NCI-H2196 treated with DMSO at 0.1 percent for 48 hours (cell line): Measurements from ENCODE around the gene FBN1.

Experiments used
- DNase-seq: peaks from one replicate; lab custom pipeline; 2025; ENCODE audit not compliant: unreplicated experiment; lab: John Stamatoyannopoulos, UW

Gene FBN1

DNA sequence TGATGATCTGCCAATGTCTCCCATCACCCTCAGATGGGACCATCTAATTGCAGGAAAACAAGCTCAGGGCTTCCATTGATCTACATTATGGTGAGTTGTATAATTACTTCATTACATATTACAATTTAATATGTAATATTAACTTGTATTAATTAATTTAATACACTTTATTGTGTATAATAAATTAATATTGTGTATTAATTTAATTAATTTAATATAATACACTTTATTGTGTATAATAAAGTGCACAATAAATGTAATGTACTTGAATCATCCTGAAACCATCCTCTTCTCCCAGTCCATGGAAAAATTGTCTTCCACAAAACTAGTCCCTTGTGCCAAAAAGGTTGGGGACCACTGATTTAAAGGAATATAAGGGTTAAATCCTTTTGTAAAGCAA, 123.4 kb downstream of the FBN1 start:
- no peak for DNase-seq

DNA sequence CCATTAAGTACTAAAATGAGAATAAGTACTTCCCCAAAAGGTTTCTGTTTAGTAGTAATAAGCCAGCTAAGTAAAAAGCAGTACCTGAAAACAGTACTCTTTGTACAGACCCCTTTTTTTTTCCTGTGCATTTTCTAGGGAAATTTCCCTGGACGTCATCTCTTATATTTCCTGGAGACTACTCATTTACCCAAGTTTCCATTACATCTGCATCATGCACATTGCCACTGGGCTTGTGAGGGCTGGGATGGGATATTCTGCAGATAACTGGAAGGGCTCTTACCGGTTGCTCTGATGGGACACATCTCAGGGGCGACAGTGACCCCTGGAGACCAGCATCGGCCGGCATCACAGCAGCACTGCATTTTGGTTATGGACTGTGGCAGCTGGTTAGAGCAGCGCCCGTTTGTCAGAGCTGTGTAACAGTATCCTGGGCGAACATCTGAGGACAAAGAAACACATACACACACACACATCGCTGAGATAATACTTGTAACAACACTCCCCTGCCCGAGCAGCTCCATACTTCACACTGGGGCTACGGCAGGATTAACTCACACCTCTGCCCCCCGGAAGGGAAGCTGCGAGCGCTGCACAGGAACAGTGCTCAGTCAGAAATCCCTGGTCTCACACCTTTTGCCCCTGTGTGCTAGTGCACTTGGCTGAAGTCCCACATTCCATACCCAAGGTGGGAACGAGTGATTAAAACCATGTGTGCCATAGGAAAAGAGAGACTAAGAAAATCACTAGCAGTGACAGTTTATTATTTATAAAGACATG, 124.9 kb downstream of the FBN1 start:
- DNase-seq = no peak

DNA sequence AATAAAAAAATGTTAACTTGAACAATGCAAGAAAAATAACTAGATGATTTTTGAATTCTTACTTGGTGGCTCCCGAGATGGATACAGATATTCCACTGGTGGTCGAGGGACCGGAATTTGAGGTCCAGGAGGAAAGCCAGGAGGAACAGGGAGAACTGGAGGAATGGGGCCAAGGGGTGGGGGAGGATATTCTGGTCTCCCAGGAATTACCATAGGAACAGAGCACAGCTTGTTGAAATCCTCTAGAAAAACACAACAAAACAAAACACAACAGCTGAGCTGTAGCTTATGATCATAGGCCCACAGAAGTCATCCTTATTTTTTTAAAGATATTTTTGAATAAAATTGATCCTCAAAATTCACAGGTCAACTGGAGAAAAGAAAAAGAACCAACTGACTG, 129.4 kb downstream of the FBN1 start:
- DNase-seq = no peak

DNA sequence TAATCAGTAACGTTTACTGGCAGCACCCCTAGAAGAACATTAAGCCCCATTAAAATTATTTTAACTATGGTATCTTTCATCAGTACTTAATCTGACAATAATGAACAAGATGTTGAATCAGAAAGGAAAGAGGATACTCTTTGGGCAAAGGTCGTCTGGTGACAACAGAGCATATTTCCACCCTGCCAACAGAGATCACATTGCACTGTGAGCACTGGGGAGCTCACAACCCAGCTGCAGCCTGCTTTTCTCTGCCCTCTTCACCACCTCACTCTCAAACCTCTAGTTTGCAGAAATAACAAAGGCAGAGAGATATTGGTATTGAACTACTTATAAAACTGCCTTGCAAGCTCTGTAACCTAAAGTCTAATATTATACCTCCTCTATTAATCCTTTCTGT, 130.0 kb downstream of the FBN1 start:
- no peak for DNase-seq

DNA sequence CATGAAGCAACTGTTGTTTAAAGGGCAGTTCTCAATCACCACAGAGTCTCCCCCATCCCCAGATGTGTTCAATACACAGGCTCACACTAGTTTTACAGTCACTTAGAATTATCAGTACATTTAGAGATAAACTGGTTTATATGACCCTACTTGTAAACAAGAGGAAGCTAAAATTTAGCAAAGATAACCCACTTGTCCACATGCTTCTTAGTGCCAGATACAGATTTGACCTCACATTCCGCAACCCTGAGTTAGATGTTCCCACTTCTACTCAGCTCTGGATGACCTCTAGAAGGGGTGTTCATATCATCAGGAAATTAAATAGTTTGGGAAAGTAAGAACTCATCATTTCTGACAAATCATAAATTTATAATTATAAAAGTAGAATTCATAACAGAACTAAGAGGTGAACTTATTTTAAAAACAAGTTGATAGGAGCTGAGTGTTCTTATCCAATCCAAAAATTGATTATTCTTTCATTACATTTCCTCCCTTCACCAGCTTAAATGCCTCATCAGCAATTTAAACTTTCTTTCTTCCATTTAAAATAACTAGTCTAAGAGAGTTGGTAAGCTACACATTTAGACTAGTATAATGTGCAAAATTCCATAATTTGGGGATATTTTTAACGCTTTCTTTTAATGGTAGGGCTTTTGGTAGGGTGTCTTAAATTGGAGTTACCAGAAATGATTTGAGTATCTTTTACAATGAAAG, 131.2 kb downstream of the FBN1 start:
- DNase-seq = no peak

DNA sequence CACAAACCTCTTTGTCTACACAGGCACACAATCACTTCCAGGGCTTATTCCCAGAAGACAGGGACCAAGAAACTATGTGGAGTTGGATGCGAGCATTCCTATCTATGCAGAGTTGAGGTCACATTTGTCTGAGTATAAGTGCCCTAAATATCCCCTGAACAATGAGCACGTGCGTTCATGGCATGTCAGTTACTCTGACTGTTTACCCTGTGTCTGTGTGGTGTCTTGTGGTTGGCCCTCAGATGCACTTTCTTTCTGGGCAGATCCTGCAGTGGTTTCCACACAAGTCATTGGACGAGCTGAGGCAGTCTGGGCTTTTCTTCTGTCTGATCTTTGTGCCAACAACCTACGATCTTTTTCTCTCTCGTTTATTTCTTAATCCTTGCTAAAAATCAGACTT, 134.5 kb downstream of the FBN1 start:
- DNase-seq = no peak

DNA sequence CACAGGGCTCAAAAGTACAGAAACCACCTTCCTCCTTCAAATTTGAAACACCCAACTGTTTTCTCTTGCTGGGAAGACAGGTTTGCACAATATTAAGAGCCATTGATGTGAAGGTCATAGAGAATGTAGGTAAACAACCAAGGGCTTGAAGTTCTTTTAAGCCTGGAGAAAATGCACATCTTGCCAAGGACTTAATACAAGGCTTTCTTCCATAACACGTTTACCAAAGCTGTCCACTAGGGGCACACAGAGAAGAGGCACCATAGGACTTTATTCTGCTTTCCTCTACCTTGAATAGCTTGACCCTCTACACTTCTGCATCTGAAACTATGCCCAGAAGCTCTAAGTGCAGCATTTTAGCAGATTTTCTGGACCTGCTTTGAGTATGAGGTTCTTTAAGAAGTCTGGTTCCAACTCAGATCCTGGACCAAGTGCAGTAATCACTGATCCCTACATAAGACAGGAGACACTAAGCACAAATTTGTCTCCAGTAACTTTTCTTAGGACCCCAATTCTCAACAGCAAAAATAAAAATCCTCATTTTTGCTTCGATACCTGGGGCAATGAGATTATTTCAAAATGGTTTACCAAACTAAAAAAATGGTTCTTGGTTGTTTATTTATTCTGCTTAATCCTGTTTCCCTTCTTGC, 138.0 kb downstream of the FBN1 start:
- DNase-seq = no peak

DNA sequence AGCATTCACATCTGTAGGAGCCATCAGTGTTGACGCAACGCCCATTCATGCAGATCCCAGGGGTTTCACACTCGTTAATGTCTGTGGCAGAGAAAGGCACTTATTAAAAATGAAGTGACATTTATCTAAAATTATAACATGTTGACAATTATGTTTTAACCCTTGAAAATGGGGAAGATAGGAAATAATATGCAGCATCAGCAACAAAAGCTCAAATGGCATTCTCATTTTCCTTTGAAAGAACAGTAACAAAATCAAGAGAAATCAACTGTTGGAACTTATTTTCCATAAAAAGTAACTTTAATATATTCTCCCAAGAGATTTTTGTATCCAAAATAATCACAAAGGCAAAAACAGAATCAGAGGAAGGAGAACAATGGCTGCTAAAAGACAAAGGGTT, 140.4 kb downstream of the FBN1 start:
- no peak for DNase-seq

DNA sequence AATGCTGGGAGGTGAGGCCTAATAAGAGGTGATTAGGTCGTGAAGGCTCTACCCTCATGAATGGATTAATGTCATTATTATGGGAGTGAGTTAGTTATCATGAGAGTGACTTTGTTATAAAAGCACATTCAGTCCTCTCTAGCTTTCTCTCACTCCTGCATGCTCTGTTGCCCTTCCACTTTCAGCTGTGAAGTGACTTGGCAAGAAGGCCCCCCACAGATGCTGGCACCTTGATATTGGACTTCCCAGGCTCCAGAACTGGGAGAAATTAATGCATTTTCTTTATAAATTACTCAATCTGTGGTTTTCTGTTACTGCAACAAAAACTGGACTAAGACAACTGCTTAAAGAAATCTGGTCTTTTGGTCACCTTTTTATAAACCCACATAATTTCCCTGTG, 144.3 kb downstream of the FBN1 start:
- DNase-seq = no peak

DNA sequence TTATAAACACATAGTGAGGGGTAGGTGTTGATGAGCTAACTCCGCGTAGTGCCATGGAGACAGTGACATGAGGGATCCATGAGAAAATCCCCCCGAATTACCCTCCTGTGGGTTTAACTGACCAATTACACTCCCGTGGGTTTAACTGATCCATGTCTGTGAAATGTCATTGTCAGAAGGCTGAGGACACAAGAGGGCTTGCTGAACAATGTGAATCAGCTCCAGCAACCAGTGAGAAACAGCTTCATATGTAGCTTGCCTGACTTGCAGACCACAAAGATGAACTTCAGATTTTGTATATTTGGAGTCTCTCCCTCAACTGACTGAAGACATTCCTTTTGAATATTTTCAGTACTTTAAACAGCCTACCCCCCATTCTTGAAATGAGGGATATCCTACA, 144.9 kb downstream of the FBN1 start:
- no peak for DNase-seq

DNA sequence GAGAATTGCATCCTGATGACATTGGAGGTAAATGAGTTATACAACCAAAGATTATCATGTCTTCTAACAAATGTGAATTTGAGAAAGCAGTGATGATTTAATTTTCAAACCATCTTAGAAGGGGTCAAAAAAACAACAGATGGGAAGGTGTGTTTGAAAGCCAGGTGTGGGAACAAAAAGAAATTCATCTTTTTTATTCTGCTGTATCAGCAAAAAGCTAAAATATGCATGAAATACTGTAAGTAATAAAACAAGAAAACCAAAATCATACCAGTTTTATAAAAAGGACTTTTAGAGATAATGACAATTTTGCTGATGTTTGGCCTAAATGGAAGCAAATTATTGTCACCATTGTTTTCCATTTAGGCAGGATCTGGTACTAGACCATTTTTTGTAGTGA, 145.5 kb downstream of the FBN1 start:
- no peak for DNase-seq

DNA sequence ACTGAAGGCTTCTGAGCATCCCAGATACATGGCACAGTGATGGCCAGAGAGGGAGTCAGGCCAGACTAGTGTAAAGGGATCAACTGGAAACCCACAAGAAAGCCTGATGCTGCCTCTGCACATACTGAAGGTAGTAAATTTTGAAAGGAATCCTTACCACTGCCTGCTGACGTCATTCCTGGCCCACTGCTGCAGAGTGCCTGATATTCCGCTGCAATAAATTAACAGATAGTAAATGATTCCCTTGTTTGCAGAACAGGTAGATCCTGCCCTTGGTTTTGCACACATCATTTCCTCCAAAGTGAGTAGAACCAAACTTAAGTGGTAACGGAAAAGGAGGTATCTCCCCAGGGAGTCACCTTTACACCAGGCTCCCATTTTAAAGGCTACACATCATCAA, 146.7 kb downstream of the FBN1 start:
- no peak for DNase-seq

DNA sequence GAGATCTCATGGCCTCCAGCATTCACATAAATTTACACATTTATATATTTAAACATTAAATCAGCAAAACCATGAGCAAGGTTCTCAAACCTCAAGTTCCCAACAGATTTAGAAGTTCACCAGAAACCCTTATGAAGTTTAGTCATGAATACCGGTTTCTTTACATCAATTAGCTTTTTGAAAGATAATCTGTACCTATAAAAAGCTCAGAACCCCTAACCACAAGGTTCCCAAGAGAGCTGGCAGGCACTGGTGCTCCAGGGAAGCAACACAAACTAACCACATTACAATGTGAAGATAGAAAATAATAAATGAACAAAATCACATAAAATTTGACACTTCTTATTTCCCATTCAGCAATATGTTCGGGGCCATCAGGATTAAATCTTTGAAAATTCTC, 150.9 kb downstream of the FBN1 start:
- DNase-seq = no peak

DNA sequence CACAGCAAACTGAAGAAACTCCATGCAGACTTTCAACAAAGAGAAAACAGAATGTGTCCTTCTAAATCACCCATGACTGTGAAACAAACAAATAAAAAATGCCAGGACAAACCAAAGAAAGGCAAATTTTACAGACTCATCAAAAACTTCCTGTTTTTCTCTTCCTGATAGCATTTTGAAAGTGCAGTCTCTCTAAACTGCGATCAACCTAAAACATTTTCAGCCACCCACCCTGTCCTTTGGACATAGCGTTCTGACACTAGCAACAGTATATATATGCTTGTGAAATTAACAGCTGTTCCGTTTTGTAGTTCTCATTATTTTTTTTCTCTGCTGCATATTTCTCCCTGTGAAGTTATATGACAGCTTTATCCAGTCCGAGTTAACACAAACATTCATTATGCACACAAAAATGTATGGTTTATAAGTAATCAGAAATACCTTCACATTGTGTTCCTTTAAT, 151.7 kb downstream of the FBN1 start:
- DNase-seq = no peak

DNA sequence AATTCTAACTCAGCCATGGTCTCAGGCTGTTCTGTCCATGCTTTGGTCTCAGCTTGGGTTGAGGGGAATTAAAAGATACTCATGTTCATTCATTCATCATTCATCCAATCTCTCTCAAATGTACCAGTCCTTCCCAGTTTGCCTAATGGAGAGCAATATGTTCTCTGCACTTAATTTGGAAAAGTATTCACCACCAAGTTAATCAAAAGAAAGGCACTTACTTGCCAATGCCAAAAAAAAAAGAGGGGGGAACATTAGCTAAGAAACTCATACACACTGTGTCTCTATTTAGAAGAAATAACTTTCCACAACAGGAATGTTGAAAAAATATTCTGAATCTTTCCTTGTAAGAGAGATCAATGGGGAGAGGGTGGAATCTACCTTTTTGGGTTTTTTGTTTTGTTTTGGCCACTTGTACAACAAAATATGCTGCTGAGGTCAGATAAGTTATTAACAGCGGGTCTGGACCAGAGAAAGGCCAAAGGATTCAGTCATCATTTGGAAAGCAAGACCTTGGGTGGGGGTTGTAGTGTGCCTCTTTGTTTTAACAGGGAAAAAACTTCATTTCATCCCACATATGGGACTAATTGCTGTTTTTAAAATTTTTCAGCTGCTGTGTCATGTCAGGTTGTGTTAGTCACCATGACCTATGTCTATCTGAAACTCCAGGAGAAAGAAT, 152.3 kb downstream of the FBN1 start:
- DNase-seq = no peak

DNA sequence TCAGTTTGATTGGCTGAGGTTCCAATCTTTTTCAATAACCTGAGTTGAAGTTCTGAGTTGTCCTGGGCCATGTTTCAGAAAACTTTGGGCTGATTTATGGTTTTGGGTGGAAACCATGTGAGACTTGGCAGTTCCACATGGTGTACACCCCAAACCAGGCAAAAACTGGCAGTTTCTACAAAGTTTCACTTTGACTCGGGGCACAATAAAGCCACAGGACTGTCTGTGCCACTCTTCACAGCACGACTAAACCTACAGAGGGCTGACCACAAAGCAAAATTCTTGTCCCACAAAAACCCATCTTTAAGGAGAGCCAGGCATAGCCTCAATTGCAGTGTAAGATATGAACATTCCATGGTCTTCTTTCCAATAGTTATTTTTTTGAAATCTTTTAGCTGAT, 159.3 kb downstream of the FBN1 start:
- no peak for DNase-seq

DNA sequence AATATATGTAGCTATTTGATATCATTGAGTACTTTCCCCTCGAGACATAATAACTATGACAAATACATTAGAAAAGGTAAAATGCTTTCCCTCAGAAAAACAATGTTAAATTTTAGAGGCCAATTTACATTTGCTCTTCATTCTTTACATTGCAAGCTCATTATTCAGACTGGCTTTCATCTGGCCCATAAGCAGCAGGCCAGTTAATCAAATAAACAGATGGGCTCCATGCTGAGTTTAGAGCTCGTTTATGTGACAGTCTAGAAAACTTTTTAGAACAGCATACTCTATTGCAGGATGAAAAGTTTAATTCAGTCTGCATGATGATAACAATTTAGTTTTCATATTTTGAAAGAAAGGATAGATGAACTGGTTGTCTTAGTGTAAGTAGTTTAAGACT, 163.7 kb downstream of the FBN1 start:
- DNase-seq = no peak

DNA sequence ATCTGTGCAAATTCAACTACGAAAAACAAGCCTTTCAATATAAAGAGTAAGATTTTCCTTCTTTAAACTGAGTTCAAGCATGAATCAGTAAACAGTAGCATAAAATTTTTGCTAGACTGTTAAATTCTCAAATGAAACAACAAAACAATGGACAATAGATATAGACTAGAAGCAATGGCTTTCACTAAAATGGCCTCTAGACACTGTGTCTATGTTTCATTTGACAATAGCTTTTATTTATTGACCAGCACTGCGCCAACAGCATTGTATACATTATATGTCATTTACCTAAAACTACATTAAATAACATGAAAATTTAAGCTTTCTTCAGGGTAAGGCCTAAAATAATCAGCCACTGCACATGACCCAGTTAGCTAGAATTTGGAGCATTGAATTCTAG, 165.8 kb downstream of the FBN1 start:
- no peak for DNase-seq

DNA sequence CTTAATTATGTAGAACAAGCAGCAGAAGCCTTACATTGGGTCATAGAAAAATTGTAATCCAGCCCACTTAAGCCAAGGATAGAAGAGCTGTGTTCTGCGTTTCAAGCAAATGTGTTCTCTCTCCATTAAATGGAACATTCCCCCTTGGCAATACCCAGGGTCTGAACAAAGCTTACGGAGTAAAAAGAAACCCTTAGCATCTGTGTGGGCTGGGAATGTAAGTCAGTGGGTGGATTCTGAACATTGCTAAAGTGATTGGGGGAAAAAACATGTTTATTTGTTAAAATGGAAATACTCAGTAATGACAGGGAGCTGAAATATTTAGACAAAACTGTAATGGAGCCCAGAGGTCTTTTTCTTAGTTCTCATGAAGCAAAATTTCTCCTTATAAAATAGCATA, 166.9 kb downstream of the FBN1 start:
- DNase-seq = no peak

DNA sequence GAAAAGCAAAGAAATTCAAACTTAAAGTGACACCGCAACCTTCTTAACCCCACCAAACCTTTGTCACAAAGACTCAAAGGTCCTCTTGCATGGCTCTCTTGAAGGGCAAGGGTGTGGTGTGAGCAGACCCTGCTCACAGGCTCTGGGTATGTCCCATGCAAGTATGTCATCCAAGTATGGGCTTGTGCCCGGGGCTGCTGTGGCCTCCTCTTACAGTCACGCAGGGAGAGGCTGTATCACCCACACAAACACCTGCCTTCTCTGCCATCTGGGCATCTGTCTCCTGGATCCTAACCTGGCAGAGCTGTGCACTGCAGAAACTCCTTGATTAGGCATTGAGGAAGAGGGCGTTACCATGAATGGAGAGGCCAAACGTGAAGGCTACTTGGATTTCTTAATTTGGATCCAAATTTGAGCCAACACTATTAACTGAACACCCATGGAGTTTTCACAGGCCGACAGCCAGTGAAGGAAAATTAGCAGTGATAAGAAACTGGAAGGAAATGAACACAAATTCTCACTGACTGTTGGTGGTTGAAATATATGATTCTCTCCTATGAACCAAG, 167.6 kb downstream of the FBN1 start:
- DNase-seq = no peak
